Suprapubic skin (tissue), 4 donors: ENCODE data around the gene ESRRB. TPM values are rescaled to one million over a fixed set of nuclear protein-coding genes. Genes with fewer than 3 reads are reported as not detected.

ENCODE experiments used
- DNase-seq, 2 donors: peaks; one replicate each; pipeline ENCODE4 v3.0.0-alpha.2; 2019; ENCODE audit warnings: low spot score in 2 of 2
- H3K27ac ChIP-seq: fragments of 200-600 bp; sonication (generic); one replicate; pipeline ENCODE4 v1.5.1; 2019
- H3K27me3 ChIP-seq: fragments of 200-600 bp; sonication (generic); one replicate; pipeline ENCODE4 v1.5.1; 2019
- H3K36me3 ChIP-seq: fragments of 200-600 bp; sonication (generic); one replicate; pipeline ENCODE4 v1.5.1; 2019
- H3K4me1 ChIP-seq: fragments of 200-600 bp; sonication (generic); one replicate; pipeline ENCODE4 v1.5.1; 2019
- H3K4me3 ChIP-seq: fragments of 200-600 bp; sonication (generic); one replicate; pipeline ENCODE4 v1.5.1; 2019; ENCODE audit warnings: mild to moderate bottlenecking
- H3K9me3 ChIP-seq: fragments of 200-600 bp; sonication (generic); one replicate; pipeline ENCODE4 v1.5.1; 2019
- CTCF ChIP-seq, 2 donors: fragments of 200-600 bp in 1 of 2; fragments of 450-650 bp in 1 of 2; sonication (generic) in 1 of 2; IDR thresholded peaks; one replicate each; pipeline ENCODE4 v1.5.1; 2016 to 2019; ENCODE audit warnings: antibody characterized with exemption in 2 of 2, mild to moderate bottlenecking in 1 of 2, moderate library complexity in 1 of 2
- EP300 ChIP-seq: sonication (generic); formaldehyde crosslinking; IDR thresholded peaks from one replicate; pipeline ENCODE4 v1.6.1; 2017; ENCODE audit warnings: antibody characterized with exemption
- POLR2A ChIP-seq, 2 donors: fragments of 450-650 bp; IDR thresholded peaks; one replicate each; pipeline ENCODE4 v1.6.1; 2017; ENCODE audit warnings: antibody characterized with exemption in 2 of 2, mild to moderate bottlenecking in 2 of 2, moderate library complexity in 2 of 2
- POLR2AphosphoS5 ChIP-seq, 3 donors: sonication (generic); formaldehyde crosslinking; IDR thresholded peaks; one replicate each; pipeline ENCODE4 v1.6.1; 2017; ENCODE audit warnings: antibody characterized with exemption in 3 of 3
- WGBS: methylation state at CpG from one replicate; pipeline ENCODE4 v1.1.5; 2018; 5-methylcytosine and 5-hydroxymethylcytosine counted together
- total RNA-seq, 4 donors: library from RNA; depleted of rRNA; stranded (reverse); fragments of >200 nt; gene quantifications; one replicate each; pipeline ENCODE4 v1.1.0, GENCODE V29; 2016

The ESRRB gene
- total RNA-seq, 4 donors from 2014 or later: 0.38 TPM; not detected in 3

GRCh38 chr14:76490735-76491134 lies 114.8 kb downstream of the ESRRB start:
- Histone ChIP-seq H3K4me1 (no peaks in the 10 kb centered on the region), H3K36me3 (no peaks in the 10 kb centered on the region), H3K27ac (no peak overlapping the region), H3K4me3 (no peak overlapping the region), H3K27me3 (no peaks in the 10 kb centered on the region), H3K9me3 (no peaks in the 10 kb centered on the region)
- no peak for DNase-seq
- TF ChIP-seq CTCF (IDR thresholded peaks at IDR 0.05) (no peak), EP300 (no peak)
- 71% methylated on average over 5 of the region's 10 CpGs for WGBS

DNA sequence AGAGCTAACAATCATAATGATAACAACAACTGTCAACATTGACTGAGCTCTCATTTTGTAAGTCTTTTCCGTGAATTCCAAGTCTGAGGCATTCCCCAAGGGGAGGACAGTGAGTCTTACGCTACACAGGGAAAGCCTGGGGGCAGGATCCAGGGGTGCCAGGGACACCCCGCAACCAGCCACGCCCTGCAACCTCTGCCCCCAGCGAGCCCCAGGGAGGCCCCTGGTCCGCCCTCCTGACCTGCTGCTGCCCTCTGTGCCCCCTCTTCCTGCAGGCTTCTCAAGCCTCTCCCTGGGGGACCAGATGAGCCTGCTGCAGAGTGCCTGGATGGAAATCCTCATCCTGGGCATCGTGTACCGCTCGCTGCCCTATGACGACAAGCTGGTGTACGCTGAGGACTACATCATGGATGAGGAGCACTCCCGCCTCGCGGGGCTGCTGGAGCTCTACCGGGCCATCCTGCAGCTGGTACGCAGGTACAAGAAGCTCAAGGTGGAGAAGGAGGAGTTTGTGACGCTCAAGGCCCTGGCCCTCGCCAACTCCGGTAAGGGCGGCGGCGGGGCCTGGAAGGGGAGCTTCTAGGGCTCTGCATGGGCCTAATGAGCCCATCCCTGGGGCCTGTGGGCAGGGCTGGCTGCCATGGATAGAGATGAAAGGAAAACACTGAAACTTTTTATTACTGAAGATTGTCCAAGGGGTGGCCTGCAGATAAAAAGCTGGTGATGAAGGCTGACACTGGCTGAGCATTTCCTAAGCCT lies 115.4 kb downstream of the ESRRB start:
- no peaks in the 10 kb centered on the region for H3K9me3 ChIP-seq
- 83% methylated on average over 18 of the region's 22 CpGs for WGBS

GRCh38 chr14:76495983-76496382 lies 120.0 kb downstream of the ESRRB start:
- WGBS: 75% methylated on average over 2 of the region's 2 CpGs

More for the DNA sequence above, 115.4 kb downstream of the ESRRB start:
- Histone ChIP-seq H3K4me1 (no peaks in the 10 kb centered on the region), H3K27me3 (no peaks in the 10 kb centered on the region), H3K36me3 (no peaks in the 10 kb centered on the region), H3K27ac (no peak overlapping the region), H3K4me3 (no peak overlapping the region)
- TF ChIP-seq POLR2AphosphoS5 (IDR thresholded peaks at IDR 0.05): no peak
- no peak for TF ChIP-seq POLR2A (IDR thresholded peaks at IDR 0.05)
- no peak for TF ChIP-seq CTCF (IDR thresholded peaks at IDR 0.05)
- no peak for TF ChIP-seq EP300
- DNase-seq: no peak

DNA sequence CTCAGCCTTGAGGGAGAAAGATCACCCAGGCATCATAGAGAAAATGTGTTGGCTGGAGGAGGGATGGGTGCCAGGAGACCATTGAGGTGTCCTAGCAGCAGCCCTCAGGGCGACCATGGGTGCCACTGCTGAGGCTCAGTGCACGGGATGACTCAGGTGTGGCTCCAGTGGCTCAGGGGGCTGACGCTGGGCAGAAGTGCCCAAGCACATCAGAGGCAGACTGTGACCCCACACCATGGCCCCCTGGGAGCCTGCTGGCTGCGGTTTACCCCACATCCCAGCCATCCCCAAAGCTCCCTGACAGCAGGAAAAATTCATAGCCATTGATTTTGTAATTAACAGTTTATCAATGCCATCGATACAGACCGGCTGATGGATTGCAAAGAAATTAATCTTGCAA lies 120.7 kb downstream of the ESRRB start:
- Histone ChIP-seq H3K36me3 (no peaks in the 10 kb centered on the region), H3K4me3 (no peak overlapping the region), H3K27ac (no peak overlapping the region), H3K4me1 (no peaks in the 10 kb centered on the region), H3K27me3 (peaks cover 10% of the 10 kb centered on the region), H3K9me3 (no peaks in the 10 kb centered on the region)
- WGBS: 76% methylated on average over 4 of the region's 6 CpGs
- no peak for DNase-seq
- TF ChIP-seq POLR2AphosphoS5 (IDR thresholded peaks at IDR 0.05) (no peak), POLR2A (IDR thresholded peaks at IDR 0.05) (no peak), EP300 (no peak), CTCF (IDR thresholded peaks at IDR 0.05) (no peak)

More at GRCh38 chr14:76495983-76496382, 120.0 kb downstream of the ESRRB start:
- H3K36me3 ChIP-seq: no peaks in the 10 kb centered on the region
- peaks cover 10% of the 10 kb centered on the region for H3K27me3 ChIP-seq
- no peak overlapping the region for H3K4me3 ChIP-seq
- DNase-seq: no peak
- no peak overlapping the region for H3K27ac ChIP-seq
- no peaks in the 10 kb centered on the region for H3K4me1 ChIP-seq
- no peak for TF ChIP-seq POLR2AphosphoS5 (IDR thresholded peaks at IDR 0.05)
- TF ChIP-seq EP300: no peak
- TF ChIP-seq POLR2A (IDR thresholded peaks at IDR 0.05): no peak
- no peak for TF ChIP-seq CTCF (IDR thresholded peaks at IDR 0.05)
- H3K9me3 ChIP-seq: no peaks in the 10 kb centered on the region

DNA sequence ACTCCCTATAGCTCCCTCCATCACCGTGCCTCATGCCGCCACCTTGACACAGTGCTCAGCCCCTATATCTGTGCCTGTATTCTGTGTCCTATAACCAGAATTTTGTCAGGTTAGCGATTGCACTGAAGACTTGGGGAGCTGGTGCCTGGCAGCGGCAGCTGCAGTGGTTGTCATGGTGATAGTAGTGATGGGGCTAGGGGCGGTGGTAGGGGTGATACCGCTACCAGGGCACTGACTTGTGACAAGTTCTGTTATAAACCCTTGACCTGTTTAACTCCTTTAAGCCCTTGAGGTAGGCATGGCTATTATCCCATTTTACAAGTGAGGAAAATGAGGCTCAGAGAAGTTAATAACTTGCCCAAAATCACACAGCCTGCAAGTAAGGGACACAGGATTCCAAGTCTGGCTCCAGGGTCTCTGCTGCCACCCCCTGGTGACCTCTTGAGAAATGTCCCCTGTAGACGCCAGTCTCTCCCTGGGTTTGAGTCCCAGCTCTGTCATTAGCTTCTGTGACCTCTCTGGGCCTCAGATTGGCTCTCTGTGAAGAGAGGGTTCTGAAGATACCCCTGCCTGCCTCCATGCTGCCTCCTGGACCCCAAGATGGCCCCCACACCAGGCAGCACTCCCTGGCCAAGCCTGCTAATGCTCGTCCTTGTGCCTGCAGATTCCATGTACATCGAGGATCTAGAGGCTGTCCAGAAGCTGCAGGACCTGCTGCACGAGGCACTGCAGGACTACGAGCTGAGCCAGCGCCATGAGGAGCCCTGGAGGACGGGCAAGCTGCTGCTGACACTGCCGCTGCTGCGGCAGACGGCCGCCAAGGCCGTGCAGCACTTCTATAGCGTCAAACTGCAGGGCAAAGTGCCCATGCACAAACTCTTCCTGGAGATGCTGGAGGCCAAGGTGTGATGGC lies 121.9 kb downstream of the ESRRB start:
- H3K4me1 ChIP-seq: no peaks in the 10 kb centered on the region
- H3K4me3 ChIP-seq: no peak overlapping the region
- H3K36me3 ChIP-seq: no peaks in the 10 kb centered on the region
- WGBS: 76% methylated on average over 19 of the region's 19 CpGs
- no peak for TF ChIP-seq EP300
- H3K27me3 ChIP-seq: peaks cover 10% of the 10 kb centered on the region
- H3K9me3 ChIP-seq: no peaks in the 10 kb centered on the region
- H3K27ac ChIP-seq: no peak overlapping the region
- no peak for DNase-seq
